Naive thymus-derived CD4-positive, alpha-beta T cell (primary cell): ENCODE data around the gene PI4KA. TPM values are rescaled to one million over a fixed set of nuclear protein-coding genes. Genes with fewer than 3 reads are reported as not detected.

Experiments used
- ATAC-seq: fragments of 150-1000 bp; cut with Tn5 transposase; 2 replicates; pipeline ENCODE4 v1.10.0; 2021; ENCODE audit warnings: mild to moderate bottlenecking, moderate library complexity
- CTCF ChIA-PET: fragments of 350-600 bp; sonication (Branson Sonifier 250); formaldehyde crosslinking; loops from one replicate; lab custom pipeline; 2021; ENCODE audit warnings: antibody characterized with exemption; lab: Charles Lee
- POLR2A ChIA-PET: fragments of 350-600 bp; sonication (Branson Sonifier 250); formaldehyde crosslinking; loops from one replicate; lab custom pipeline; 2021; ENCODE audit warnings: antibody characterized with exemption, inconsistent platforms; lab: Charles Lee
- DNase-seq, 9 donors: peaks; one replicate each; pipeline versions ENCODE4 v3.0.0 to v3.0.0-alpha.2; 2020 to 2022; ENCODE audit warnings: mixed read lengths in 1 of 9
- H3K27ac ChIP-seq: one replicate; pipeline ENCODE4 v1.7.0; 2013; ENCODE audit warnings: mild to moderate bottlenecking, low read depth, low read length, moderate library complexity
- H3K27me3 ChIP-seq, 2 donors: one replicate each; pipeline ENCODE4 v1.7.0; 2013; ENCODE audit warnings: low read length in 2 of 2, mild to moderate bottlenecking in 2 of 2, moderate library complexity in 2 of 2; ENCODE audit not compliant: control insufficient read depth in 2 of 2, insufficient read depth in 2 of 2
- H3K36me3 ChIP-seq, 3 experiments: 1 replicate in 2 of 3; 2 replicates in 1 of 3; pipeline ENCODE4 v1.7.0; 2013; ENCODE audit warnings: low read length in 3 of 3, mild to moderate bottlenecking in 3 of 3, moderate library complexity in 1 of 3; ENCODE audit not compliant: insufficient read depth in 3 of 3, control insufficient read depth in 2 of 3
- H3K4me1 ChIP-seq, 2 donors: one replicate each; pipeline ENCODE4 v1.7.0; 2013; ENCODE audit warnings: low read length in 2 of 2, mild to moderate bottlenecking in 2 of 2, moderate library complexity in 1 of 2; ENCODE audit not compliant: control insufficient read depth in 2 of 2, insufficient read depth in 2 of 2
- H3K4me3 ChIP-seq: 2 replicates; pipeline ENCODE4 v1.7.0; 2013; ENCODE audit warnings: mild to moderate bottlenecking, low read length
- H3K9me3 ChIP-seq, 3 experiments: 1 replicate in 2 of 3; 2 replicates in 1 of 3; pipeline ENCODE4 v1.7.0; 2013; ENCODE audit warnings: low read length in 3 of 3; ENCODE audit not compliant: control insufficient read depth in 2 of 3
- H3K27ac Mint-ChIP-seq, 9 donors: one replicate each; pipeline ENCODE4 v1.8.0; 2020 to 2022; ENCODE audit warnings: mixed read lengths in 9 of 9, mild to moderate bottlenecking in 8 of 9, moderate library complexity in 5 of 9, inconsistent platforms in 2 of 9
- H3K27me3 Mint-ChIP-seq, 5 donors: one replicate each; pipeline ENCODE4 v1.8.0; 2021 to 2022; ENCODE audit warnings: mixed read lengths in 5 of 5, mild to moderate bottlenecking in 1 of 5
- H3K36me3 Mint-ChIP-seq, 5 donors: one replicate each; pipeline ENCODE4 v1.8.0; 2020 to 2022; ENCODE audit warnings: mixed read lengths in 5 of 5, mild to moderate bottlenecking in 3 of 5, inconsistent platforms in 1 of 5
- H3K4me1 Mint-ChIP-seq, 7 donors: one replicate each; pipeline ENCODE4 v1.8.0; 2020 to 2022; ENCODE audit warnings: mixed read lengths in 7 of 7, mild to moderate bottlenecking in 3 of 7, inconsistent platforms in 1 of 7
- H3K4me3 Mint-ChIP-seq, 10 donors: one replicate each; pipeline ENCODE4 v1.8.0; 2020 to 2022; ENCODE audit warnings: mild to moderate bottlenecking in 10 of 10, mixed read lengths in 10 of 10, moderate library complexity in 6 of 10, inconsistent platforms in 2 of 10
- H3K9me3 Mint-ChIP-seq, 11 donors: one replicate each; pipeline ENCODE4 v1.8.0; 2020 to 2022; ENCODE audit warnings: mixed read lengths in 11 of 11, mild to moderate bottlenecking in 4 of 11, inconsistent platforms in 1 of 11, moderate library complexity in 1 of 11
- intact Hi-C, 2 donors: fragments of 100-400 bp; cut with micrococcal nuclease; formaldehyde crosslinking; loops; one replicate each; pipeline ENCODE4 v1.15.1; 2023
- polyA plus RNA-seq, 2 donors: library from polyadenylated mRNA; unstranded; fragments of 300-500 nt; fragmentation: Illumina TruSeq; gene quantifications; one replicate each; pipeline ENCODE4 v1.2.3, GENCODE V29; 2021
- total RNA-seq, 6 experiments: library from RNA in 5 of 6; stranded (reverse) in 5 of 6; gene quantifications; 1 replicate in 5 of 6; 2 replicates in 1 of 6; pipeline ENCODE4 v1.2.3 and lab custom pipeline; 2021 to 2026

The PI4KA gene
- total and polyA plus RNA-seq, 7 experiments from 2014 or later = 40.1 to 181 (median 156) TPM

GRCh38 chr22:20864186-20864908, 5.7 kb upstream of the PI4KA start:
- H3K27me3 Mint-ChIP-seq = no peaks in the 10 kb centered on the region
- H3K4me1 Mint-ChIP-seq = peaks cover 19 to 66% (median 57%) of the 10 kb centered on the region in 7 donors
- no peak for DNase-seq
- peak overlapping the region in 5 of 9 donors; percentile 20 to 76 (median 55) for H3K27ac Mint-ChIP-seq
- ChIA-PET POLR2A (interaction anchor here (0.6 kb wide), 1 partner anchor 183 kb away, joined by 3 read pairs; no protein-coding TSS in a partner anchor), CTCF (interaction anchor here (0.7 kb wide), 1 partner anchor 891 kb away, joined by 3 read pairs; no protein-coding TSS in a partner anchor)
- Histone ChIP-seq H3K27ac (no peak overlapping the region), H3K36me3 (peaks cover 0 to 15% (median 0%) of the 10 kb centered on the region in 3 experiments), H3K4me1 (peaks cover 5 to 7% of the 10 kb centered on the region in 2 donors), H3K27me3 (no peaks in the 10 kb centered on the region), H3K4me3 (no peak overlapping the region), H3K9me3 (no peaks in the 10 kb centered on the region)
- no peak for ATAC-seq
- intact Hi-C loops = no loop called here
- H3K9me3 Mint-ChIP-seq = no peaks in the 10 kb centered on the region
- H3K36me3 Mint-ChIP-seq = peaks cover 4 to 24% (median 19%) of the 10 kb centered on the region in 5 donors
- no peak overlapping the region for H3K4me3 Mint-ChIP-seq

GRCh38 chr22:20863366-20863765, 4.8 kb upstream of the PI4KA start:
- POLR2A ChIA-PET = no interaction called here
- peaks cover 5 to 10% of the 10 kb centered on the region in 2 donors for H3K4me1 ChIP-seq
- DNase-seq (no peak), ATAC-seq (no peak)
- H3K9me3 ChIP-seq = no peaks in the 10 kb centered on the region
- peak overlapping the region in 2 of 10 donors; percentile 6 to 29 for H3K4me3 Mint-ChIP-seq
- CTCF ChIA-PET = no interaction called here
- H3K4me1 Mint-ChIP-seq = peaks cover 16 to 66% (median 58%) of the 10 kb centered on the region in 7 donors
- H3K27me3 ChIP-seq = no peaks in the 10 kb centered on the region
- intact Hi-C loops = no loop called here
- no peak overlapping the region for H3K4me3 ChIP-seq
- H3K27ac Mint-ChIP-seq = peak overlapping the region in 4 of 9 donors; percentile 20 to 84 (median 62)
- no peaks in the 10 kb centered on the region for H3K27me3 Mint-ChIP-seq
- no peak overlapping the region for H3K27ac ChIP-seq
- peaks cover 0 to 15% (median 0%) of the 10 kb centered on the region in 3 experiments for H3K36me3 ChIP-seq
- no peaks in the 10 kb centered on the region for H3K9me3 Mint-ChIP-seq
- peaks cover 0 to 17% (median 16%) of the 10 kb centered on the region in 5 donors for H3K36me3 Mint-ChIP-seq

- ATAC-seq (no peak), DNase-seq (no peak)
- Histone ChIP-seq H3K4me3 (no peak overlapping the region), H3K36me3 (peaks cover 0 to 20% (median 0%) of the 10 kb centered on the region in 3 experiments), H3K27me3 (no peaks in the 10 kb centered on the region), H3K9me3 (no peaks in the 10 kb centered on the region), H3K27ac (no peak overlapping the region), H3K4me1 (peaks cover 7 to 14% of the 10 kb centered on the region in 2 donors)
- Mint-ChIP-seq H3K4me3 (peak overlapping the region in 3 of 10 donors; percentile 0 to 12 (median 6)), H3K27ac (peak overlapping the region in 2 of 9 donors; percentile 16 to 60), H3K36me3 (peaks cover 0 to 17% (median 16%) of the 10 kb centered on the region in 5 donors), H3K4me1 (peaks cover 22 to 70% (median 57%) of the 10 kb centered on the region in 7 donors), H3K9me3 (no peaks in the 10 kb centered on the region), H3K27me3 (no peaks in the 10 kb centered on the region)
- ChIA-PET POLR2A (no interaction called here), CTCF (interaction anchor here (0.6 kb wide), 1 partner anchor 294 kb away, joined by 4 read pairs; no protein-coding TSS in a partner anchor)
- intact Hi-C loops = no loop called here
Measured at GRCh38 chr22:20862540-20862939, 3.9 kb upstream of the PI4KA start.

- Histone ChIP-seq H3K4me3 (peak overlapping the region; percentile 78), H3K9me3 (no peaks in the 10 kb centered on the region), H3K27me3 (no peaks in the 10 kb centered on the region), H3K36me3 (peaks cover 0 to 14% (median 0%) of the 10 kb centered on the region in 3 experiments), H3K27ac (peak overlapping the region; percentile 87), H3K4me1 (peaks cover 17 to 20% of the 10 kb centered on the region in 2 donors)
- Mint-ChIP-seq H3K27me3 (no peaks in the 10 kb centered on the region), H3K4me1 (peaks cover 33 to 76% (median 61%) of the 10 kb centered on the region in 7 donors), H3K4me3 (peak overlapping the region; percentile 84 to 95 (median 90)), H3K36me3 (peaks cover 0 to 12% (median 11%) of the 10 kb centered on the region in 5 donors), H3K9me3 (no peaks in the 10 kb centered on the region), H3K27ac (peak overlapping the region; percentile 60 to 90 (median 87))
- CTCF ChIA-PET = no interaction called here
- ATAC-seq = no peak
- intact Hi-C loops = loop anchor here (2.0 to 10.0 kb wide), 10 partner anchors 57 to 1263 kb away; partner anchors contain the start of genes KLHL22 (in 1 of the 2), RANBP1 (in 1 of the 2), THAP7 (in 1 of the 2) and TRMT2A (in 1 of the 2)
- no peak for DNase-seq
- POLR2A ChIA-PET = interaction anchor here (0.7 to 0.8 kb wide), 2 partner anchors 123 to 160 kb away, joined by 3 read pairs; partner anchors contain the start of gene LZTR1
Measured at GRCh38 chr22:20859615-20860014, 1.0 kb upstream of the PI4KA start.

GRCh38 chr22:20857838-20858614, 585 bp downstream of the PI4KA start:
- Histone ChIP-seq H3K4me1 (peaks cover 20% of the 10 kb centered on the region in 2 donors), H3K4me3 (peak overlapping the region; percentile 78), H3K27me3 (no peaks in the 10 kb centered on the region), H3K27ac (peak overlapping the region; percentile 87), H3K9me3 (no peaks in the 10 kb centered on the region), H3K36me3 (peaks cover 0 to 9% (median 0%) of the 10 kb centered on the region in 3 experiments)
- ATAC-seq (peak; percentile 64), DNase-seq (peak in 5 of 9 donors; percentile 7 to 83 (median 15))
- Mint-ChIP-seq H3K36me3 (peaks cover 0 to 6% (median 4%) of the 10 kb centered on the region in 5 donors), H3K4me3 (peak overlapping the region; percentile 85 to 95 (median 92)), H3K9me3 (no peaks in the 10 kb centered on the region), H3K27me3 (no peaks in the 10 kb centered on the region), H3K4me1 (peaks cover 43 to 77% (median 59%) of the 10 kb centered on the region in 7 donors), H3K27ac (peak overlapping the region; percentile 60 to 90 (median 83))
- ChIA-PET CTCF (no interaction called here), POLR2A (interaction anchor here (0.6 to 1.4 kb wide), 2 partner anchors 124 to 876 kb away, joined by 3 to 5 read pairs; partner anchors contain the start of gene LZTR1)
- intact Hi-C loops = loop anchor here (1.0 to 10.0 kb wide), 11 partner anchors 56 to 1261 kb away; partner anchors contain the start of genes CRKL (in 2 of the 2), KLHL22 (in 1 of the 2), RANBP1 (in 1 of the 2) and THAP7 (in 1 of the 2)
